Activated CD4-positive, alpha-beta T cell treated with anti-CD3 and anti-CD28 coated beads, Interleukin-2, Interleukin-6, amounts not matched to agents 100 ng/mL and 50 ng/mL, durations not matched to agents 16 hours and 8 hours (primary cell): ENCODE results near the gene VPS26C.
A peak's percentile ranks its signal among the peaks of the same experiment; 100 is the strongest.
"Not testable (repeated sequence)": the region's sequence is repeated elsewhere in the genome, so short reads cannot be mapped to it uniquely, and the experiment has no call there.

Experiments
- DNase-seq: peaks from one replicate; pipeline ENCODE4 v3.0.0-alpha.2; 2020

Gene VPS26C

GRCh38 chr21:37227071-37228002 lies 39.8 kb downstream of the VPS26C start:
- DNase-seq: no peak

GRCh38 chr21:37226041-37226920 lies 40.9 kb downstream of the VPS26C start:
- DNase-seq: no peak

GRCh38 chr21:37224861-37225839 lies 42.0 kb downstream of the VPS26C start:
- DNase-seq: peak; percentile 61

GRCh38 chr21:37223804-37224345 lies 43.3 kb downstream of the VPS26C start:
- DNase-seq: no peak

DNA sequence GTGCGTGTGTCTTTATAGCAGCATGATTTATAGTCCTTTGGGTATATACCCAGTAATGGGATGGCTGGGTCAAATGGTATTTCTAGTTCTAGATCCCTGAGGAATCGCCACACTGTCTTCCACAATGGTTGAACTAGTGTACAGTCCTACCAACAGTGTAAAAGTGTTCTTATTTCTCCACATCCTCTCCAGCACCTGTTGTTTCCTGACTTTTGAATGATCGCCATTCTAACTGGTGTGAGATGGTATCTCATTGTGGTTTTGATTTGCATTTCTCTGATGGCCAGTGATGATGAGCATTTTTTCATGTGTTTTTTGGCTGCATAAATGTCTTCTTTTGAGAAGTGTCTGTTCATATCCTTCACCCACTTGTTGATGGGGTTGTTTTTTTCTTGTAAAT lies 44.9 kb downstream of the VPS26C start:
- DNase-seq: not testable (repeated sequence)

DNA sequence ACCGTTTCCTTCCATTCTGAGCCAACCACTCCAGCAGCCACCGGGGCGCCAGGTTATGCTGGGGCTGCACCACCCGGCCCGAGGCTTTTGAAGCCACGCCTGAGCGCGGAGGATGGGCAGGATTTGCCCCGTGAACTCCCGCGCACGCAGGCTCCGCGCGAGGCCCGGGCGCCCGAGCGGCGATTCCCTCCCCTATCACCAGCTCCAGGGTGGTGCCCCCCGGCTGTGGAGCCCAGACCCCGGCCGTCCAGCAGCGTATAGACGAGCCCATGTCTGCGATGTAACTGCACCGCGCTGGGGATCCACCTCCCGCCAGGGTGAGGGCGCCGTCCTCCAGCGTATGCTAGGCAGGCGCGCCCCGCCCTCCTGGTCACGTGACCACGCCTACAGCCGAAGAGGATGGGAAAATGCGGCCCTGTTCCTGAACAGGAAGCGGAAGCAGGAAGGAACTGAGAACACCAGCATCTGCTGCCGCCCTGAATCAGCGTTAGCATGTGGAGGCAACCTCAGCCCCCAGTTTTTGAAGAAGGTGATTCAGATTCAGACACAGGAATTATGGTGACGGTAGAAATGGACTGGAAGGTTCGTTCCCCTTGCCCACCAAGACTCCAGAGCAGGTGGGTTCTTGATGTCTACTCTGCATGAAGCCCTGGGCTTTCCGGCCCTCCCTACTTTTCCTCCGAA lies 46.0 kb downstream of the VPS26C start:
- peak; percentile 96 for DNase-seq

DNA sequence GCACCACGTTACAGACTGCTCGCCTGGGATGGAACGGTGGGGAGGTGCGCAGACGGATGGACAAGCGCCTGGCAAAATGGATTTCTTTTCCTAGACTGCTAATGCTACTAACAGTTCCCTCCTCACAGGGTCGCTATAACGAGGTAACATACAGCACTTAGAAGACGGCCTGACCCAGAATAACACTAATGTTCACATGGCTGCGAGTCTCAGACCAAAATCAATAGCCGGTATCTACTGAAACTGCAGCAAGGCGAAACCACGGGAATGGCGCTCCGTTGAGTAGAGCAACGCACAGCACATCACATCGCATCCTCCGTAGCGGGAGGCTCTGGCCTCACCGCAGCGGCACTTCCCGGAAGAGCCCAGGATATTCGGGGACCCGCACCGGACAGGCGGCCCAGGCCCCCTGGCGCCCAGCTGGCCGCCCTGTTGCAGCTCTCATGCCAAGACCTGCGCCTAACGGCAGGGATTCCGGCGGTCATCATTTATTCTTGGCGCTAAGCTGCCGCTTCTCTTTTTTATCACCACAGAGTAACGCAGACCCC lies 46.6 kb downstream of the VPS26C start:
- DNase-seq: peak; percentile 54

- DNase-seq: peak; percentile 33
These were observed 47.2 kb downstream of the VPS26C start for GRCh38 chr21:37219761-37220432.

DNA sequence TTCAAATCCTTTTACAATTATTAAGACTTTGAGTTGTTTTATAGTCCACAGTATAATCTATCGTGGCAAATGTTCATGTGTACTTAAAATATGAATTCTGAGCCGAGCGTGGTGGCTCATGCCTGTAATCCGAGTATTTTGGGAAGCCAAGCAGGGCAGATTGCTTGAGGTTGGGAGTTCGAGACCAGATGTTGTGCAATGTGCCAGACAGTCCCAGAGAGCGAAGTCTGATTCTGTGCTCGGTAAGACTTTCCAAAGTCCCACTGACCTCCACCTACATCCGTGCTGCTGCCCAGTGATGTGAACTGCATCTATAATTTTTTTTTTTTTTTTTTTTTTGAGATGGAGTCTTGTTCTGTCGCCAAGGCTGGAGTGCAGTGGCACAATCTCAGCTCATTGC lies 52.2 kb downstream of the VPS26C start:
- no peak for DNase-seq

DNA sequence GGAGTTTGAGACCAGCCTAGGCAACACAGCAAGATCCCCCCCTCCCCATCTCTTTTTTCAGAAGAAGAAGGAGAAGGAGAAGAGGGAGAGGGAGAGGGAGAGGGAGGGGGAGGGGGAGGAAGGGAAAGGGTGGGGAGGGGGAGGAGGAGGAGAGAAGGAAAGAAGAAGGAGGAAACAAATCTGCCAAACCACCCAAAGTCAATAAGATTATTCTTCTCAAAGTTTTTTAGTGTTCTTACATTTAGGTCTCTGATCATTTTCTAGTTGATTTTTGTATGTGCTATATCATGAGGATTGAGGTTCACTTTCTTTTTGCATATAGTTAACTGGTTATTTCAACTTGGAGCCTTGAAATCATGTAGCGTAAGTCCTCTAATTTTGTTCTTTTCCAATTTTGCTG lies 56.3 kb downstream of the VPS26C start:
- no peak for DNase-seq

- DNase-seq: no peak
These were observed 57.0 kb downstream of the VPS26C start for GRCh38 chr21:37210130-37210529.

DNA sequence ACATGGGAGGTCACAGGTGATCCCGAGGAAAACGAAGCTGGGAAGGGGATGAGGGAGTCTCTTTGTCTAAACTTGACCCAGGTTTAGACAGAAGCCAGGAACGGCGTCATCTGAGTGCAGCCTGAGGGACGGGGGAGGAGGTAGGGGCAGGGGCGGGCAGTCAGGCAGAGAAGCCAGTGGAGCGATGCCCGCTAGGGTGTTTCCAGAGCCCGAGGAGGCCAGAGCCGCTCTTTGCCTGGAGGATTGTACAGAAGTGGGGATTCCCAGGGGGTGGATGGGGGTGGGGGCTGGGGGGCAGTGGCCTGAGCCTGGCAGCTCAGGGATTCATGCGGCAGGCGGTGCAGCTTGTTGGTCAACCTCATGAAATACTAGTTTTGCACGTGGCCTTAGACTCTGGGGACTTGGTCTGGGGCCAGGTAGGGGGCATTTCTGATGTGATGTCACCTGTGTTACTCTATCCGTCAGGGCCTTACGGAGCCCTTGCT lies 58.4 kb downstream of the VPS26C start:
- DNase-seq: no peak

DNA sequence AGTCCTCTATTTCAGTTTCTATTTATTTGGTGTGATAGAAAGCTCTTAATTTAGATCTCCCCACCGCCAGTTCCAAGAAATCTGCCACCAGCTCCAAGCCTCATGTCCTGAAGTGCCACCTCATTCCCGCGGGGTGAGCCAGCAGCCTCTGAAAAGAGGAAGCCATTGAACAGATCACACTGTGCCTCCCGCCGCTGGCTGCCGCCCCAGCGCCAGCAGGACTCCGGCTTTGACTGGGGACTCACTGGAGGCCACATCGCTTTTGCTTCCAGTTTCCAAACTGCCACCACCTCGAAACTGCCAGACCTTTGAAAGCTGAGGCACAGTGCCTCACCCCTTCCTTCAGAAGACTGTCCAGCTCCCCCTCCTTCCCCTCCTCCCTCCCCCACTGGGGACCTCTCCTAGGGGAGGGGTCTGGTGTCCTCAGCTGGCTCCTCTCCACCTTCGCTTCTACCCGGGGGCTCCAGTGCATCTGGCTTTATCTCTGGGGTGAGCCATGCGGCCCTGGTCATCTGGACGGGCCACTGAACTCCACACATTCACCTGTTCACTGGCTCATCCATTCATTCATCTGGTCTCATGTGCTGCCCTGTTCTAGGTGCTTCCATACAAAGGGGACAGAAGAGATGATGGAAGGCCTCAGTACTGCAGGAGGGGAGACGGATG lies 58.9 kb downstream of the VPS26C start:
- DNase-seq: peak; percentile 48

- peak; percentile 33 for DNase-seq
These were observed 59.6 kb downstream of the VPS26C start for GRCh38 chr21:37207441-37208009.

GRCh38 chr21:37206496-37206895 lies 60.6 kb downstream of the VPS26C start:
- DNase-seq: no peak

GRCh38 chr21:37204580-37204979 lies 62.6 kb downstream of the VPS26C start:
- DNase-seq: no peak

DNA sequence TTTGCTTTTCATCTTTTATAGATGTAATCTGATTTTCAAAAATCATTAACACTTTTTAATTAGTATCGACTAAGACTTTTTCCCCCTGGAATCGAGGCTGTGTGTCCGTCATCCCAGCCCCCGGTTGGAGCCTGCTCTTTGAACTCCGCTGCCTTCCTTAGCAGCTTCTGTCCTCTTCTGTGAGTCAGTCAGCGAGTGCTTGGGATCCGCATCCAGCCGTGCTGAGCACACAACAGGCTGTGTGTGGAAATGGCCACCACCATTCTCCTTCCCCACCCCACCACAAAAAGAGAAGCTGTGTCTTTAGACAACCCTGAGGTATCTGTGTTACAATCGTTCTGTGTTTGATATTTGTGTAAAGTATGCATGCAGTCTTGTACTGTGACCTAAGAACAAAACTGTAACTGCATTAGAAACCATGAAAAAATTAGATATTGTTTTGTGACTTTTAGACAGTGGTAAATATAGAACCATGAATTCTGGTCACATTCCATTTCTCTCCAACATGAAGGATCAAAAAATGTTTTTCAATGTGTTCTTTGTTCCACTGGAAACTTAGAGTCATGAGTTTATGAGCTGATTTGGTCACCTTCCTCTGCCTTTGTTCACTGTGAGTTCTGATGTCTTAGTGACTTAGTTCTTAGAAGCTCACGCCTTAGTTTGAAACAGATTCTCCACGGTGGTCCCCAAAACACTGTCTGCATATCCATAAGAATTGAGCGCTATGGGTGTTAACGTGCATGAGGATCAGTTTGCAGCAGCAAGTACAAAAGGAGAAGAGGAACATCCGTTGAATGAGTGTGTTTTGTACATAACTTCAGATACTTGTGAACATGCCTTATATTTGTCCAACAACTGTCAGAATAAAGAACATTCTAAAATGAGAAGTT lies 64.7 kb downstream of the VPS26C start:
- DNase-seq: no peak
